Progenitor cell of endocrine pancreas (in vitro differentiated cells): ENCODE measurements around the gene PAH. TPM values are rescaled to one million over a fixed set of nuclear protein-coding genes. Genes with fewer than 3 reads are reported as not detected.

ENCODE experiments used
- DNase-seq: peaks from one replicate; pipeline ENCODE4 v3.0.0; 2021; ENCODE audit warnings: low spot score; ENCODE audit not compliant: unreplicated experiment
- H3K27ac Mint-ChIP-seq: 2 replicates; pipeline ENCODE4 v1.8.0; 2021; ENCODE audit warnings: mild to moderate bottlenecking, moderate library complexity, mixed read lengths
- H3K27me3 Mint-ChIP-seq: 2 replicates; pipeline ENCODE4 v1.8.0; 2021; ENCODE audit warnings: mixed read lengths
- H3K36me3 Mint-ChIP-seq: 2 replicates; pipeline ENCODE4 v1.8.0; 2022; ENCODE audit warnings: mixed read lengths; ENCODE audit not compliant: insufficient read depth
- H3K4me1 Mint-ChIP-seq: 2 replicates; pipeline ENCODE4 v1.8.0; 2021; ENCODE audit warnings: low read depth, mixed read lengths
- H3K4me3 Mint-ChIP-seq: 2 replicates; pipeline ENCODE4 v1.8.0; 2021; ENCODE audit warnings: low read depth, mild to moderate bottlenecking, moderate library complexity, mixed read lengths
- H3K9me3 Mint-ChIP-seq: 2 replicates; pipeline ENCODE4 v1.8.0; 2021; ENCODE audit warnings: low read depth, mixed read lengths
- total RNA-seq: library from RNA; stranded (reverse); gene quantifications from 2 replicates; pipeline ENCODE4 v1.2.1, GENCODE V29; 2021
- TF ChIP-seq, protein P1 (sequence below): fragments of 200-600 bp; sonication (generic); IDR thresholded peaks from one replicate; pipeline ENCODE4 v1.5.0; 2021; ENCODE audit warnings: antibody characterized with exemption, mild to moderate bottlenecking; ENCODE audit not compliant: unreplicated experiment

The PAH gene
- total RNA-seq, 1 donor from 2014 or later, result 15.8 TPM

DNA sequence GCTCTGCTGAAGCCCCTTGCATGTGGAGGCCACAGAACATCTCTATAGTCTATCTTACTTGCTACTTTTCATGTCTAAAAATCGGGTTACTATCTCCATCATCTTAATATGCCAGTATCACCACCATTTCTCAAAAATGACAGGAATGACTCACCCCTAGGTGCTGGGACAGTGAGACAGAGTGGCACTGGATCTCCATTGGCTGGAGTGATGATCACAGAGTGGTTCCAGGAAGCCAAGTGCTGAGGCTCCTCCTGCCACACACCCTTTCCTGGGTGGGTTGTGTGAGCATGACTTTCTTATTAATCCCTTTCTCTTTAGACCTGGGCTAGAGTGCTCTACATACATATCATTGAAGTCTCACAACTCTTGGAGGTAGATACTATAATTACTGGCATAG is 37.1 kb upstream of the PAH start:
- no peaks in the 10 kb centered on the region for H3K36me3 Mint-ChIP-seq
- no peaks in the 10 kb centered on the region for H3K9me3 Mint-ChIP-seq
- TF ChIP-seq, protein P1, sequence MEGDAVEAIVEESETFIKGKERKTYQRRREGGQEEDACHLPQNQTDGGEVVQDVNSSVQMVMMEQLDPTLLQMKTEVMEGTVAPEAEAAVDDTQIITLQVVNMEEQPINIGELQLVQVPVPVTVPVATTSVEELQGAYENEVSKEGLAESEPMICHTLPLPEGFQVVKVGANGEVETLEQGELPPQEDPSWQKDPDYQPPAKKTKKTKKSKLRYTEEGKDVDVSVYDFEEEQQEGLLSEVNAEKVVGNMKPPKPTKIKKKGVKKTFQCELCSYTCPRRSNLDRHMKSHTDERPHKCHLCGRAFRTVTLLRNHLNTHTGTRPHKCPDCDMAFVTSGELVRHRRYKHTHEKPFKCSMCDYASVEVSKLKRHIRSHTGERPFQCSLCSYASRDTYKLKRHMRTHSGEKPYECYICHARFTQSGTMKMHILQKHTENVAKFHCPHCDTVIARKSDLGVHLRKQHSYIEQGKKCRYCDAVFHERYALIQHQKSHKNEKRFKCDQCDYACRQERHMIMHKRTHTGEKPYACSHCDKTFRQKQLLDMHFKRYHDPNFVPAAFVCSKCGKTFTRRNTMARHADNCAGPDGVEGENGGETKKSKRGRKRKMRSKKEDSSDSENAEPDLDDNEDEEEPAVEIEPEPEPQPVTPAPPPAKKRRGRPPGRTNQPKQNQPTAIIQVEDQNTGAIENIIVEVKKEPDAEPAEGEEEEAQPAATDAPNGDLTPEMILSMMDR, result no peak
- no peak overlapping the region for H3K27ac Mint-ChIP-seq
- DNase-seq, result no peak
- peaks cover 16% of the 10 kb centered on the region for H3K4me1 Mint-ChIP-seq
- no peak overlapping the region for H3K4me3 Mint-ChIP-seq
- peaks cover 96% of the 10 kb centered on the region for H3K27me3 Mint-ChIP-seq

DNA sequence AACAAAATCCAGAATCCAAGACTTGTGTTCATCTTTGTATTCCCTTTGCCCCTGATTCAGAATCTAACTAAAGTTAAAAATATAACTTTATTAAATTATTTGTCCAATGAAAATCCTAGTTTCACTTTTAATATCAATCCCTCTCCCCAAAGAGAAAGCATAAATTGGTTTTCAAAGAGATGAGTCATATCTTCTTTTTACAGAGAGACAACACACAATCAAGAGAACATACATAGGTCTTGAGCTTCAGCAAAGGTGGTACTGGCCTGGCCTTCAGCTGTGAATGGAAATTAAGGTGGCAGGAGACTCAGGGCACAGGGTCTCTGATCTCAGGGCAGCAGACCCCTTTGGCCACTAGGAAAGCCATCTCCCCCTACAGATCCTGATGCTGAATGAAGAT is 36.2 kb upstream of the PAH start:
- Mint-ChIP-seq H3K27ac (no peak overlapping the region), H3K27me3 (peaks cover 97% of the 10 kb centered on the region)

DNA sequence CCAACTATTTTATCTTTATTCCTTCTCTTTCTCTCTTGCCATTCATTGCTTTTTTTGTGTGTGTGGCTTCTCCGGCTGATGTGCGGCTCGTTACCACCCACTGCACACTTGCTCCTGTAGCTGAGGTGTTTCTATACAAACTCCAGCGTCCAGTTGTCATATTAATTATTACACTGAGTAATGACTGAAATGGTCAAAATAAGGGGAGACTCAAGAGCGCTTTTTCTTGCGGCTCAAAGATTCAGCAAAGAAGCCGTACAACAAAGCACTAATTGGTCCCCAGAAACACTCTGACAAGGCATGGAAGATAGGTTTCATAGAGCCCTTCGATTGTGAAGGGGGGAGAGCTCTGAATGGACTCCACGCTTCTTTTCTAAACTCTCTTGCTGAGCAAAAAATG is 34.8 kb upstream of the PAH start:
- TF ChIP-seq, protein P1, result no peak
- DNase-seq, result no peak
- H3K36me3 Mint-ChIP-seq, result no peaks in the 10 kb centered on the region
- no peaks in the 10 kb centered on the region for H3K9me3 Mint-ChIP-seq
- H3K27ac Mint-ChIP-seq, result no peak overlapping the region
- H3K4me1 Mint-ChIP-seq, result peaks cover 18% of the 10 kb centered on the region
- H3K27me3 Mint-ChIP-seq, result peaks cover 98% of the 10 kb centered on the region
- H3K4me3 Mint-ChIP-seq, result no peak overlapping the region

More for the DNA sequence above, 36.2 kb upstream of the PAH start:
- H3K36me3 Mint-ChIP-seq, result no peaks in the 10 kb centered on the region
- H3K4me3 Mint-ChIP-seq, result no peak overlapping the region
- no peak for DNase-seq
- TF ChIP-seq, protein P1, result no peak
- H3K9me3 Mint-ChIP-seq, result no peaks in the 10 kb centered on the region
- H3K4me1 Mint-ChIP-seq, result peaks cover 16% of the 10 kb centered on the region

DNA sequence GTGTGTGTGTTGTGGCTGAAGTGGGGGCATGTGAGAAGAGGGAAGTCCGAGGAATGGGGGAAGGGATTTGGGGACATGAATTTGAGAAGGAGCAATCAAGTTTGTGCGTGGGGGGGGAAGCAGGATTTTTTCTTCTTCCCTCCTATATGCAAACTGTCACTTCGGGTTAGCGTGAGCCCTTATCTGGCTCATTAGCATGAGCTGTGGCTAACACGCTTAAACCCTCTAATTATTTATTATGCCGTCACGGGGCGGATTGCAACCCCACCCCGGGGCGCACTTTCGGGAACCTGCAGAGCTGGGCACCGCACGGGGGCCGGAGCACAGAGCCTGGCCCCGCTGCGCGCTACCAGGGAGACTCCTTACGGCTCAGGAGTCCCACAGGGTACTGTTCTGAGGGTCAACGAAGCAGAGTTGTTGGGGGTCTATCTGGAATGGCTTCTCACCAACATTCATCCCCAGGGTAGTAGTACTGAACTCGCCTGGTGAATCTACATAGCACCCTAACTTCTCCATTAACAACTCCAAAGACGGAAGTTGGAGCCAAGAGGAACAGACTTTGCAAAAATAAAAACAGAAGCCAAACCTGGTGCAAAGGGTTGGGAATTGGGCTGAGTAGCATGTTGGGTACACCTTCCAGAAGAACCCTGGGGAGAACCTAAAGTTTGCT is 34.0 kb upstream of the PAH start:
- Mint-ChIP-seq H3K9me3 (no peaks in the 10 kb centered on the region), H3K4me1 (peaks cover 18% of the 10 kb centered on the region), H3K27ac (peak overlapping the region; percentile 77), H3K27me3 (peaks cover 99% of the 10 kb centered on the region), H3K36me3 (no peaks in the 10 kb centered on the region), H3K4me3 (peak overlapping the region; percentile 62)
- TF ChIP-seq, protein P1, result no peak
- no peak for DNase-seq

DNA sequence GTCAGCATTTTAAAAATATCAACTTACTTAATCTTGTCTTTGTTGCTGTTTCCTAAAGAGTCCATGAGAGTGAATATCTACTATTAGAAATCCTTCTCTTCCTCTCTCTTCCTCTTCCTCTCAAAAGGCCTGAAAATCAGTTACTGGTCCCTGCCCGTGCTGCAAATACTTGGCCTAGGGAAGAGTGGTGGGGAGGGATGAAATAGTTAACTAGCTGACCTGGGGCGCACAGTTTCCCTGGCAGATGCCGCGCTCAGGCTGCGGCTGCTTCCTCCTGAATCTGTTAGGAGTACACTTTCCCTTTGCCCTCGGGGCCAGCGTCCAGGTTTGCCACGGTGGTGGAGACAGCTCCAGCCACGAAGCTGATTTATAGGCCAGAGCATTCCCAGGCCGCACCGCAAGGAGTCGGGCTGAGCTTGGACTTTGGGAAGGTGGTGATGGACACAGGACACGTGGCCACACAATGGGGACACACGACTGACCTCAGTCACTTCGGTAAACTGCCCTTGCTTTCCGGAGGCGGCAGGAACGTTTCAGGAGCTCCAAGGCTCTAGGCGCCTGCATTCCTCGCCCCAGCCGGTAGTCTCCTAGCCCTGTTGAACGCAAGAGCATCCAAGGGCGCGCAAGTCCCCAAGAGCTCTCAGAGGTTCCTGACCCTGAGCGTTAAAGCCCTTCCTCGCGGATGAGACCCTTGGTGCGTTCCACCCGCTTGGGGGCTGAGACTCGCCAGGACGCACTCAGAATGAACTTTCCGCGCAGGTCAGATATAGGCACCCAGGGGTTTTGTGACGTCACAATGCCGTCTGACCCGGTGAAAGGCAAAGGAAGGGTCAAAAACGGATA is 33.3 kb upstream of the PAH start:
- H3K4me1 Mint-ChIP-seq, result peaks cover 18% of the 10 kb centered on the region
- H3K27me3 Mint-ChIP-seq, result peaks cover 99% of the 10 kb centered on the region
- DNase-seq, result peak; percentile 54
- H3K36me3 Mint-ChIP-seq, result no peaks in the 10 kb centered on the region
- peak overlapping the region; percentile 77 for H3K27ac Mint-ChIP-seq
- peak overlapping the region; percentile 62 for H3K4me3 Mint-ChIP-seq
- H3K9me3 Mint-ChIP-seq, result no peaks in the 10 kb centered on the region
- TF ChIP-seq, protein P1, result peak; percentile 54
